ENCODE results near the gene HIPK2. TPM values are rescaled to one million over a fixed set of nuclear protein-coding genes. Genes with fewer than 3 reads are reported as not detected.

Gene HIPK2
- total RNA-seq, 1 donor from 2014 or later, result 45.1 TPM

- DNase-seq (ENCODE audit: low read depth), result no peak
- TF ChIP-seq CTCF (conservative IDR thresholded peaks at IDR 0.05; ENCODE audit: low read depth, low read length), result no peak
- H3K4me3 ChIP-seq (ENCODE audit: low read depth, low read length), result no peak overlapping the region
These were observed 211.7 kb downstream of the HIPK2 start for GRCh38 chr7:139566075-139566474.

DNA sequence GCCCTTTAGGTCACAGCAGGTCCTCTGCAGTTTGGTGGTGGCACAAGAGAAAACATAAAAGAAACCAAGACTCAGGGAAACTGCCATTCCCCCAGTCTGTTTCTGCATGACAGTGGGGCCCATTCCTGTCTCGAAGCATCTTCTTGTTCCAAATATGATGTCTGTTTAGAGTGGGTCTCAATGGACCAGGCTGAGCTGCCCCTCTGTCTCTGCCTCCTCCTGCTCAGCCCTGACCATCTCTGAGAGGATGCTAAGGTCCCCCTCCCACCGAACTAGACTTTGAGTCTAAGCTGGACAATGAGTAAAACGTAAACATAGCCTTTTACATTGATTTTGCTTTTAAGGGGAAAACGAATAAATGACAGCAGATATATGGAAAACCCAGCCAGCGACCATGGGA is 213.9 kb downstream of the HIPK2 start:
- DNase-seq (ENCODE audit: low read depth), result no peak
- H3K4me3 ChIP-seq (ENCODE audit: low read depth, low read length), result no peak overlapping the region
- TF ChIP-seq CTCF (conservative IDR thresholded peaks at IDR 0.05; ENCODE audit: low read depth, low read length), result no peak

DNA sequence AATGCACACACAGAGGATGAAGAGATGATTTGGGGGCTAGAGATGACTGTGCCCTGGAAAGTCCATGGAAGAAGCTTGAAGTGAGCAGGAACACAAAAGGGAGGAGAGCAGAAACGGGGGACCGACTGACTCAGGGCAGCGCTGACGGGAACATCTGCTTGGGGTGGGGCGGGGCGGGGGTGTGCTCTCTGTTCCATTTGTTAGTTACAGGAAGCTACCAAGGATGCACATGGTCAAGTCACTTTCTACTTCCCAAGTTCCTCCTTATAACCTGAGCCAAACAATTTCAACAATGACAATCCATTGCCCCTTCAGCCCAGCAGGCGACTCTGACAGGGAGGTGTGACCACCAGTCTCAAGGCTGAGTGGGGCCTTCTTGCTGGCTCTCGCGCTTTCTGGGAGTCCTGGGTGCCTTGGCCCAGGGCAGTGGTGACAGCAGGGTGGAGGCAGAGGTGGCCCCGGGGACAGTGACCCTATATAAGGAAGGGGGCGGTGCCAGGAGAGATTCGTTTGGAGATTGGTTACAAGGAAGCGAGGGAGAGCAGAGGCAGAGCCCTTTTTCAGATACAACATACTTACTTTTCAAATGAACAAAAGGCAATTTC is 214.7 kb downstream of the HIPK2 start:
- TF ChIP-seq CTCF (conservative IDR thresholded peaks at IDR 0.05; ENCODE audit: low read depth, low read length), result no peak
- H3K4me3 ChIP-seq (ENCODE audit: low read depth, low read length), result no peak overlapping the region
- no peak for DNase-seq (ENCODE audit: low read depth)

- DNase-seq (ENCODE audit: low read depth), result no peak
- no peak for TF ChIP-seq CTCF (conservative IDR thresholded peaks at IDR 0.05; ENCODE audit: low read depth, low read length)
These were observed 215.3 kb downstream of the HIPK2 start for GRCh38 chr7:139562491-139562890.

GRCh38 chr7:139560678-139561077 is 217.1 kb downstream of the HIPK2 start:
- H3K4me3 ChIP-seq (ENCODE audit: low read depth, low read length), result no peak overlapping the region
- TF ChIP-seq CTCF (conservative IDR thresholded peaks at IDR 0.05; ENCODE audit: low read depth, low read length), result no peak
- no peak for DNase-seq (ENCODE audit: low read depth)

More at GRCh38 chr7:139562491-139562890, 215.3 kb downstream of the HIPK2 start:
- no peak overlapping the region for H3K4me3 ChIP-seq (ENCODE audit: low read depth, low read length)

DNA sequence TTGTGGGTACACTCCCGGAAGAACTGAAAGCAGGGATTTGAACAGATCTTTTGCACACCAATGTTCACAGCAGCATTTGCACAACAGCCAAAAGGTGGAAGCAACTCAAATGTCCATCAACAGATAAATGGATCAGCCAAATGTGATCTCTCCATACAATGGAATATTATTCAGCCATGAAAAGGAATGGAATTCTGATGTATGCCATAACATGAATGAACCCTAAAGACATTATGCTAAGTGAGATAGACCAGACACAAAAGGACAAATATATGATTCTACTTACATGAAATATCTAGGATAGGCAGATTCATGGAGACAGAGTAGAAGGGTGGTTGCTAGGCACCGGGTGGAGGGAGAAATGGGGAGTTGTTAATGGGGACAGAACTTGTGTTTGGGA is 217.6 kb downstream of the HIPK2 start:
- H3K4me3 ChIP-seq (ENCODE audit: low read depth, low read length), result no peak overlapping the region
- DNase-seq (ENCODE audit: low read depth), result no peak
- no peak for TF ChIP-seq CTCF (conservative IDR thresholded peaks at IDR 0.05; ENCODE audit: low read depth, low read length)

GRCh38 chr7:139559364-139560105 is 218.3 kb downstream of the HIPK2 start:
- DNase-seq (ENCODE audit: low read depth), result no peak
- no peak overlapping the region for H3K4me3 ChIP-seq (ENCODE audit: low read depth, low read length)
- TF ChIP-seq CTCF (conservative IDR thresholded peaks at IDR 0.05; ENCODE audit: low read depth, low read length), result no peak

Measured in epithelial cell of proximal tubule (primary cell).